NT2/D1 (cell line): Measurements from ENCODE around the gene WWTR1.

ENCODE experiments used
- DNase-seq: peaks from one replicate; pipeline ENCODE4 v3.0.0-alpha.2; 2011; ENCODE audit warnings: low read depth, low spot score
- H3K27me3 ChIP-seq: 2 replicates; pipeline ENCODE4 v1.6.0; 2011; ENCODE audit warnings: mild to moderate bottlenecking; ENCODE audit not compliant: insufficient read length, insufficient read depth
- H3K36me3 ChIP-seq: 2 replicates; pipeline ENCODE4 v1.6.1; 2011; ENCODE audit warnings: mild to moderate bottlenecking, low read length, mixed read lengths; ENCODE audit not compliant: insufficient read depth, insufficient read length
- H3K4me1 ChIP-seq: 2 replicates; pipeline ENCODE4 v1.5.1; 2011; ENCODE audit not compliant: insufficient read depth, insufficient read length
- H3K4me3 ChIP-seq: 2 replicates; pipeline ENCODE4 v1.5.1; 2011; ENCODE audit warnings: low read depth; ENCODE audit not compliant: insufficient read length
- H3K9ac ChIP-seq: 2 replicates; pipeline ENCODE4 v1.6.0; 2011; ENCODE audit warnings: low read depth; ENCODE audit not compliant: insufficient read length
- H3K9me3 ChIP-seq: 2 replicates; pipeline ENCODE4 v1.5.1; 2011; ENCODE audit warnings: mild to moderate bottlenecking, low read length; ENCODE audit not compliant: insufficient read depth
- SUZ12 ChIP-seq: IDR thresholded peaks from 2 replicates; pipeline ENCODE4 v1.6.1; 2011; ENCODE audit not compliant: insufficient read length, insufficient read depth; ENCODE audit errors: extremely low read depth
- YY1 ChIP-seq: IDR thresholded peaks from 2 replicates; pipeline ENCODE4 v1.6.1; 2011; ENCODE audit not compliant: insufficient read length, insufficient read depth
- ZNF274 ChIP-seq: IDR thresholded peaks from 2 replicates; pipeline ENCODE4 v1.6.1; 2011; ENCODE audit warnings: mild to moderate bottlenecking, low read depth, low read length

WWTR1 gene

GRCh38 chr3:149527531-149528339 is 130.1 kb downstream of the WWTR1 start:
- DNase-seq, result no peak
- H3K4me1 ChIP-seq, result no peaks in the 10 kb centered on the region
- no peaks in the 10 kb centered on the region for H3K9me3 ChIP-seq
- no peak overlapping the region for H3K4me3 ChIP-seq
- peaks cover 25% of the 10 kb centered on the region for H3K36me3 ChIP-seq
- no peaks in the 10 kb centered on the region for H3K27me3 ChIP-seq
- no peak overlapping the region for H3K9ac ChIP-seq
- TF ChIP-seq ZNF274 (no peak), YY1 (no peak), SUZ12 (no peak)

DNA sequence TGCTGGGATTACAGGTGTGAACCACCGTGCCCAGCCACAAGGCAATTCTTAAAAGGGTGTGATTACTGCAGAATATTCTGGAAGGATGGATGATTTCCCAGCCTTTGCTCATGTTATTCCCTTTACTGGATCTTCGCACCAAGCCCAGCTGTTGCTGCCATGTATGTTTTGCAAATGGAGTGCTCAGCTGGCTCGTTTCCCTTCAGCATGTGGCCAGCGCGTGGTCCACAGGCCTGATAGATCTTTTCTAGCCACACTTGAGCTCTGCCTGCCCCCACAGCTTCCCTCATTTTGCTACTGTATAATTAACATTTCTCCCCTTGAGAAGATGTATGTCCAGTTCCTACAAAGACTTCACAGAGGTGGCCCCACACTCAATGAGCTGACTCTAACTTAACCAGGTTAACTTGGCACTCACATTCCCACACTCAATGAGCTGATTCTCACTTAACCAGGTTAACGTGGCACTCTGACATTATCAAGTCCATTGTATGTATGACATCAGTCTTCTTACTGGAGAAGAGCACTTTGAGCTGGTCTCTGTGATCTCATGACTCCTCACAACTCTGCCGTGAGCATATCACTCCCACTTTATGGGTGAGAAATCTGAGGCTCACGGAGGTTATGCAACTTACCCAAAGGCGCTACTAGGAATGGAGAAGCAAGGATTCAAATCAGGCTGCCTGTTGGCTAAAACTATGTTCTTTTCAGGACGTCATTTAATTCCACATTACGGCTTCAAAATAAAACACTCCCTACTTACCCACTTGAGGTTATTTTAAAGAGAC is 134.1 kb downstream of the WWTR1 start:
- no peak overlapping the region for H3K4me3 ChIP-seq
- peaks cover 43% of the 10 kb centered on the region for H3K36me3 ChIP-seq
- no peak overlapping the region for H3K9ac ChIP-seq
- H3K4me1 ChIP-seq, result no peaks in the 10 kb centered on the region
- DNase-seq, result no peak
- H3K9me3 ChIP-seq, result no peaks in the 10 kb centered on the region
- TF ChIP-seq ZNF274, result no peak
- TF ChIP-seq YY1, result no peak
- TF ChIP-seq SUZ12, result no peak
- H3K27me3 ChIP-seq, result no peaks in the 10 kb centered on the region

DNA sequence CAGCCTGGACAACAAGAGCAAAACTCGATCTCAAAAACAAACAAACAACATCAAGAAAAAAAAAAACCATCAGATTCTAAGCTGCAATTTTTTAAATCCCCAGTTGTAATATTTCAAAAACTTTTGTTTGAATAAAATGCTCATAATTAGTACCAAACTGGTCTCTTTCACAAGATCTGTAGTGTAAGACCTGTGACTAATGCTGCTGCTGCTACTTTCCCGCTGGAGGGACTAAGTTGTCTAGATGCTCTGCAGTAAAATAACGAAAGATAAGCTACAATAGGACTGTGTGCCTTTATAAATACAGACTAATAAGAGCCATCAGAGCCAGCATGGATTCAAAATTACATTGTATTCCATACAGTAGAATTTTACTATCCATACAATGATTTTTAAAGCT is 137.9 kb downstream of the WWTR1 start:
- no peak overlapping the region for H3K9ac ChIP-seq
- no peak overlapping the region for H3K4me3 ChIP-seq
- DNase-seq, result no peak
- no peak for TF ChIP-seq YY1
- no peak for TF ChIP-seq ZNF274
- TF ChIP-seq SUZ12, result no peak
- no peaks in the 10 kb centered on the region for H3K27me3 ChIP-seq
- H3K36me3 ChIP-seq, result peaks cover 45% of the 10 kb centered on the region
- no peaks in the 10 kb centered on the region for H3K9me3 ChIP-seq
- H3K4me1 ChIP-seq, result no peaks in the 10 kb centered on the region

DNA sequence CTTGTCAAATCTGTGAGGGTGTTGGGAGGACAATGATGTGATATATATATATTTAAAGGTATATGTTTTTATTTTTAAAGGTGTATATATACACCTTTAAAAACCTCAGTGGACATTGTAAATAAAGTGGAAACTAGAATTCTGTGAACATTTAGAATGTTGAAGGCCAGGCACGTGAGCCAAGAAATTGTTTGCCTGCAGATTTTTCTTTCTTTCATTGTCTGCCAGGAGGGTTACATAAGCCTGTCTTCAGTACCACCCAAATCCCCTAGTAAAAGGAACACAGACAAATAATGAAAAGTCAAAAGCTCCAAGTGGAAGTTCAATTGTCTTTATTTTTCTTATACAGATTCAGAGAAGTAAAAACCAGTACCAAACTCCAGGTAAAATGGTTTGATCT is 140.9 kb downstream of the WWTR1 start:
- Histone ChIP-seq H3K4me3 (no peak overlapping the region), H3K9ac (no peak overlapping the region), H3K9me3 (no peaks in the 10 kb centered on the region), H3K4me1 (no peaks in the 10 kb centered on the region), H3K27me3 (no peaks in the 10 kb centered on the region), H3K36me3 (peaks cover 32% of the 10 kb centered on the region)
- no peak for DNase-seq
- TF ChIP-seq ZNF274 (no peak), YY1 (no peak), SUZ12 (no peak)

- no peak for DNase-seq
- Histone ChIP-seq H3K27me3 (no peaks in the 10 kb centered on the region), H3K4me1 (no peaks in the 10 kb centered on the region), H3K9me3 (no peaks in the 10 kb centered on the region), H3K9ac (no peak overlapping the region), H3K4me3 (no peak overlapping the region), H3K36me3 (peaks cover 23% of the 10 kb centered on the region)
- TF ChIP-seq ZNF274, result no peak
- no peak for TF ChIP-seq SUZ12
- no peak for TF ChIP-seq YY1
Measured at GRCh38 chr3:149515249-149515648, 142.6 kb downstream of the WWTR1 start.

- TF ChIP-seq SUZ12, result no peak
- TF ChIP-seq ZNF274, result no peak
- no peak for TF ChIP-seq YY1
- Histone ChIP-seq H3K36me3 (peaks cover 19% of the 10 kb centered on the region), H3K9me3 (no peaks in the 10 kb centered on the region), H3K27me3 (no peaks in the 10 kb centered on the region), H3K4me1 (no peaks in the 10 kb centered on the region), H3K4me3 (no peak overlapping the region), H3K9ac (no peak overlapping the region)
- no peak for DNase-seq
Measured at GRCh38 chr3:149514471-149514870, 143.4 kb downstream of the WWTR1 start.
